ENCODE measurements around the gene DCST1. TPM values are rescaled to one million over a fixed set of nuclear protein-coding genes. Genes with fewer than 3 reads are reported as not detected.
A peak's percentile ranks its signal among the peaks of the same experiment; 100 is the strongest.
"Not testable (repeated sequence)": the region's sequence is repeated elsewhere in the genome, so short reads cannot be mapped to it uniquely, and the experiment has no call there.

Gene DCST1, protein sequence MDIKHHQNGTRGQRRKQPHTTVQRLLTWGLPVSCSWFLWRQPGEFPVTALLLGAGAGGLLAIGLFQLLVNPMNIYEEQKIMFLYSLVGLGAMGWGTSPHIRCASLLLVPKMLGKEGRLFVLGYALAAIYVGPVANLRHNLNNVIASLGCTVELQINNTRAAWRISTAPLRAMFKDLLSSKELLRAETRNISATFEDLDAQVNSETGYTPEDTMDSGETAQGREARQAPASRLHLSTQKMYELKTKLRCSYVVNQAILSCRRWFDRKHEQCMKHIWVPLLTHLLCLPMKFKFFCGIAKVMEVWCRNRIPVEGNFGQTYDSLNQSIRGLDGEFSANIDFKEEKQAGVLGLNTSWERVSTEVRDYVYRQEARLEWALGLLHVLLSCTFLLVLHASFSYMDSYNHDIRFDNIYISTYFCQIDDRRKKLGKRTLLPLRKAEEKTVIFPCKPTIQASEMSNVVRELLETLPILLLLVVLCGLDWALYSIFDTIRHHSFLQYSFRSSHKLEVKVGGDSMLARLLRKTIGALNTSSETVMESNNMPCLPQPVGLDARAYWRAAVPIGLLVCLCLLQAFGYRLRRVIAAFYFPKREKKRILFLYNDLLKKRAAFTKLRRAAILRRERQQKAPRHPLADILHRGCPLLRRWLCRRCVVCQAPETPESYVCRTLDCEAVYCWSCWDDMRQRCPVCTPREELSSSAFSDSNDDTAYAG
- total RNA-seq (2012; rRNA removed) (not detected in 2 replicates), polyA plus RNA-seq (2012; rRNA removed) (not detected in 2 replicates), Bru-seq, nascent RNA (percentile 6 among the genes with signal in this experiment), BruChase-seq, experiment 1, labeled RNA remaining after a 6-hour chase (not detected), BruChase-seq, experiment 2, labeled RNA remaining after a 2-hour chase (not detected)
- polyA plus RNA-seq (2012; cell fraction: cytosol; rRNA removed), result not detected in 2 replicates
- polyA plus RNA-seq (2012; cell fraction: nucleus; rRNA removed; ENCODE audit: low replicate concordance), result 0.03 TPM in 1 of 2 replicates, not detected in the other
- long read RNA-seq, result 0 reads

DNA sequence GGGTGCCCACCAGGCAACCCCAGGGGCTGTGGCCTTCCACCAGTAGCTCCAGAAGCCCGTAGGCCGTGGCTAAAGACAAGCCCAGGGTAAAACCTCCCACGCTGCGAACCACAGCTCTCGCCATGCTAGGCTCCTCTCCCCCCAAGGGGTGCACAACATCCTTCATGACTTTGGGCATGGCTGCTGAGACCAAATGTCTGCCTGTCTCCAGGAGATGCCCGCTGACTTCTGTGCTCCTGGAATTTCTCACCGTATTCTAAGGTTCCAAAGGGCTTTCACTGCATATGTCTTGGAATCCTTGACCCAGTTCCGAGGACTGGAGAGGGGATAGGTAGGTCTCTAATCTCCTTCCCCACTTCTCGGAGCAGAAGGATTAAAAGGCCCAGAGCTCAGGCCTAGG is at the start of gene DCST1, which contains the start of gene DCST2:
TSS of gene DCST1 (plus strand) at position 301 of the 400 bp plus-strand sequence. CDS start 213 bp downstream, outside the sequence.
TSS of gene DCST2 (minus strand) at position 258 of the 400 bp plus-strand sequence. CDS start at position 178, 80 bp downstream.
- CTCF ChIA-PET, result no interaction called here
- WGBS, 2 experiments (ENCODE audit: extremely low coverage in 2 of 2, insufficient read length in 1 of 2), result 73% methylated on average over 3 of the region's 9 CpGs; no CpG with 5 or more reads in 1 of the 2 experiments
- DNase-seq, result no peak

DNA sequence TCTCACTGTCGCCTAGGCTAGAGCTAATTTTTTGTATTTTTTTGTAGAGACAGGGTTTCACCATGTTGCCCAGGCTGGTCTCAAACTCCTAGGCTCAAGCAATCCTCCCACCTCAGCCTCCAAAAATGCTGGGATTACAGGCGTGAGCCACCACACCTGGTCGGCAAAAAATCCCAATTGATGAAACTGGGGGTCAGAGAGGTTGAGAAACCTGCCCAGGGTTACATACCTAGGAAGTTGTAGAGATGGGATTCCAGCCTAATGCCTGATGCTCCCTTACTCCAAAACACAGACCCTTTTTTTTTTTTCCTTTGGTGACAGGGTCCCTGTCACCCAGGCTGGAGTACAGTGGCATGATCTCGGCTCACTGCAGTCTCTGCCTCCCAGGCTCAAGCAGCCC is 46.9 kb upstream of the DCST1 start:
- DNase-seq; H3K4ac ChIP-seq (ENCODE audit: low read depth, low read length); H3K9me1 ChIP-seq (ENCODE audit: insufficient read depth, low read length); H3K27me3 ChIP-seq (ENCODE audit: control insufficient read depth, insufficient read depth, low read length); dilution Hi-C loops (cut with HindIII; ENCODE audit: low sequenced_read_pairs, unreplicated experiment); H3K4me1 ChIP-seq (ENCODE audit: control insufficient read depth, insufficient read depth, low read length); H3K9ac ChIP-seq (ENCODE audit: low read depth, low read length); POLR2A ChIA-PET (ENCODE audit: unreplicated experiment); H2AK9ac ChIP-seq (replicated peaks; ENCODE audit: low read depth, low read length, poor library complexity); H2BK15ac ChIP-seq (ENCODE audit: low read depth, low read length); in situ Hi-C loops (cut with MboI; ENCODE audit: low sequenced_read_pairs); H2AFZ ChIP-seq (replicated peaks; ENCODE audit: low read length, poor library complexity); H3K18ac ChIP-seq (ENCODE audit: low read depth, low read length); H3K4me3 ChIP-seq (ENCODE audit: insufficient read depth, low read depth, low read length); ATAC-seq (ENCODE audit: low read depth); BruUV-seq (replicated peaks); H3K56ac ChIP-seq (ENCODE audit: extremely low read depth, insufficient read depth, low read length); H2BK20ac ChIP-seq (ENCODE audit: low read depth, low read length); H2BK5ac ChIP-seq (ENCODE audit: low read depth, low read length, poor library complexity, severe bottlenecking); H4K8ac ChIP-seq (ENCODE audit: low read depth in 2 of 2, low read length in 2 of 2); H4K5ac ChIP-seq (ENCODE audit: low read depth, low read length); H3K14ac ChIP-seq (replicated peaks; ENCODE audit: low read depth, low read length); H3K27ac ChIP-seq (ENCODE audit: insufficient read depth, low read length); intact Hi-C loops (cut with micrococcal nuclease); CTCF ChIA-PET; H4K91ac ChIP-seq (ENCODE audit: insufficient read depth, low read depth, low read length); H2AK5ac ChIP-seq (ENCODE audit: low read depth, low read length); H3K9me3 ChIP-seq (ENCODE audit: control insufficient read depth, insufficient read depth, low read length); H3K4me2 ChIP-seq (ENCODE audit: low read depth, low read length); H2BK120ac ChIP-seq (ENCODE audit: low read depth, low read length); H3K23ac ChIP-seq (ENCODE audit: low read depth, low read length): not testable (repeated sequence)
- Histone ChIP-seq H4K20me1 (ENCODE audit: insufficient read depth, low read length) (peaks cover 12% of the 10 kb centered on the region; the same call in 1 of the 2 replicates), H3K36me3 (ENCODE audit: control insufficient read depth, insufficient read depth, low read length) (peaks cover 28% of the 10 kb centered on the region), H3K79me1 (ENCODE audit: low read depth in 1 of 2, low read length in 2 of 2) (peaks cover 27 to 68% of the 10 kb centered on the region in 2 experiments)
- WGBS, 2 experiments (ENCODE audit: extremely low coverage in 2 of 2, insufficient read length in 1 of 2), result no CpG with 5 or more reads among the region's 4 CpGs

More for the DNA sequence above, at the start of gene DCST1, which contains the start of gene DCST2:
- BruUV-seq (replicated peaks), result no TSS peak
- Histone ChIP-seq H2AK5ac (ENCODE audit: low read depth, low read length) (no peak within 1 kb of the TSS), H2BK15ac (ENCODE audit: low read depth, low read length) (no peak within 1 kb of the TSS), H3K79me1 (ENCODE audit: low read depth in 1 of 2, low read length in 2 of 2) (no peaks in the 10 kb centered on the region), H3K27me3 (ENCODE audit: control insufficient read depth, insufficient read depth, low read length) (peaks cover 45% of the 10 kb centered on the region), H4K91ac (ENCODE audit: insufficient read depth, low read depth, low read length) (no peak within 1 kb of the TSS), H4K20me1 (ENCODE audit: insufficient read depth, low read length) (no peaks in the 10 kb centered on the region; the same call in 1 of the 2 replicates), H2AK9ac (replicated peaks; ENCODE audit: low read depth, low read length, poor library complexity) (peak within 1 kb of the TSS; percentile 55), H3K14ac (replicated peaks; ENCODE audit: low read depth, low read length) (no peak within 1 kb of the TSS), H3K9me3 (ENCODE audit: control insufficient read depth, insufficient read depth, low read length) (no peaks in the 10 kb centered on the region), H2BK20ac (ENCODE audit: low read depth, low read length) (no peak within 1 kb of the TSS), H3K4ac (ENCODE audit: low read depth, low read length) (no peak within 1 kb of the TSS), H2BK5ac (ENCODE audit: low read depth, low read length, poor library complexity, severe bottlenecking) (no peak within 1 kb of the TSS), H3K4me3 (ENCODE audit: insufficient read depth, low read depth, low read length) (no peak within 1 kb of the TSS), H3K4me1 (ENCODE audit: control insufficient read depth, insufficient read depth, low read length) (peaks cover 1% of the 10 kb centered on the region; the same call in 1 of the 2 replicates), H4K5ac (ENCODE audit: low read depth, low read length) (no peak within 1 kb of the TSS), H3K27ac (ENCODE audit: insufficient read depth, low read length) (no peak within 1 kb of the TSS), H2AFZ (replicated peaks; ENCODE audit: low read length, poor library complexity) (no peak within 1 kb of the TSS), H3K9me1 (ENCODE audit: insufficient read depth, low read length) (peaks cover 5% of the 10 kb centered on the region; the same call in 1 of the 2 replicates), H3K36me3 (ENCODE audit: control insufficient read depth, insufficient read depth, low read length) (no peaks in the 10 kb centered on the region), H2BK120ac (ENCODE audit: low read depth, low read length) (no peak within 1 kb of the TSS), H3K4me2 (ENCODE audit: low read depth, low read length) (no peak within 1 kb of the TSS), H3K9ac (ENCODE audit: low read depth, low read length) (no peak within 1 kb of the TSS), H4K8ac (ENCODE audit: low read depth in 2 of 2, low read length in 2 of 2) (no peak within 1 kb of the TSS), H3K23ac (ENCODE audit: low read depth, low read length) (no peak within 1 kb of the TSS; the same call in 1 of the 2 replicates), H3K18ac (ENCODE audit: low read depth, low read length) (no peak within 1 kb of the TSS), H3K56ac (ENCODE audit: extremely low read depth, insufficient read depth, low read length) (no peak within 1 kb of the TSS)
- no peak for ATAC-seq (ENCODE audit: low read depth)
- dilution Hi-C loops (cut with HindIII; ENCODE audit: low sequenced_read_pairs, unreplicated experiment), result no loop called here
- TF ChIP-seq, protein P1, sequence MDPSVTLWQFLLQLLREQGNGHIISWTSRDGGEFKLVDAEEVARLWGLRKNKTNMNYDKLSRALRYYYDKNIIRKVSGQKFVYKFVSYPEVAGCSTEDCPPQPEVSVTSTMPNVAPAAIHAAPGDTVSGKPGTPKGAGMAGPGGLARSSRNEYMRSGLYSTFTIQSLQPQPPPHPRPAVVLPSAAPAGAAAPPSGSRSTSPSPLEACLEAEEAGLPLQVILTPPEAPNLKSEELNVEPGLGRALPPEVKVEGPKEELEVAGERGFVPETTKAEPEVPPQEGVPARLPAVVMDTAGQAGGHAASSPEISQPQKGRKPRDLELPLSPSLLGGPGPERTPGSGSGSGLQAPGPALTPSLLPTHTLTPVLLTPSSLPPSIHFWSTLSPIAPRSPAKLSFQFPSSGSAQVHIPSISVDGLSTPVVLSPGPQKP (IDR thresholded peaks at IDR 0.05; ENCODE audit: borderline replicate concordance, low read depth, low read length), result no peak
- intact Hi-C loops (cut with micrococcal nuclease), result no loop called here
- in situ Hi-C loops (cut with MboI; ENCODE audit: low sequenced_read_pairs), result no loop called here
- POLR2A ChIA-PET (ENCODE audit: unreplicated experiment), result no interaction called here

All from IMR-90 (cell line).